ENCODE measurements around the gene LDB3.

DNA sequence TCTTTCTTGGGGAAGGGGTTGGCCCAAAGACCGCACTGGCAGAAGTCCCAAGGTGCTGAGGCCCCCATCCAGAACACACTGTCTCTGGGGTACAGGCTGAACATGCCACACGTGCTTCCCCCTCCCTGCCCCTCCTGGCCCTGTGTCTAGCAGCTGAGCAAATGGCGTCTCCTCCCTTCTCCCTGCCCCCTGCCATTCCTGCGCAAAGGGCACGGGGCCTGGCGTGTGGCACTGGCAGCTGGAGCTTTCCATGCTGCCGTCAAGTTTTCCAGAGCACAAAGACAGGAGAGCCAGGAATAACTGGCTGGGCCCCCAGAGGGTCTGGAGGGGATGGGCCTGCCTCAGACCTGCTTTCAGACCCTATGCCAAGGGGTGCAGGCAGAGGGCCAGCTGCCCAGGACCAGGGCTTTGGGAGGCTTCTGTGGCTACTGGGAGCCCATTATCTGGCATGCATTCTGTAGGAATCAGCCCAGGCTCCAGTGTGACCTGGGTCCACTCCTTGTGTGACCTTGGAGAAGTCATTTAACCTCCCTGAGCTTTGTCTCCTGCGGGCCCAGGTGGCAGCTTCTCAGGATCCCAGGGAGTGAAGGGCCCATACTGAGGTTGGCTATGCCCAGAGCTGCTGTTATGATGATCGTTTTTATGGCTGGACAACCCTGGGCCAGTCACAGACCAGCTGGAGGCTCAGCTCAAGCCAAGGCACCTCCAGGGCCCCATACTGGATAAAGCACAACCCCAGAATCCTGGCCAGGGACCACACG is 710 bp upstream of the LDB3 start:
- no peak for TF ChIP-seq POLR2A (IDR thresholded peaks at IDR 0.05)
- TF ChIP-seq CTCF (IDR thresholded peaks at IDR 0.05 in 8 of 11, conservative IDR thresholded peaks at IDR 0.05 in 3 of 11) = no peak

Data from spleen (tissue), 7 donors.